Neural progenitor cell (in vitro differentiated cells): Measurements from ENCODE around the gene SCUBE3. TPM values are rescaled to one million over a fixed set of nuclear protein-coding genes. Genes with fewer than 3 reads are reported as not detected.

ENCODE experiments used
- DNase-seq: peaks from one replicate; pipeline ENCODE4 v3.0.0-alpha.2; 2016; ENCODE audit warnings: low spot score
- H2AFZ ChIP-seq: fragments of 200-600 bp; sonication (generic); replicated peaks from 2 replicates; pipeline ENCODE4 v1.6.1; 2016; ENCODE audit warnings: antibody characterized with exemption
- H3F3A ChIP-seq: fragments of 200-600 bp; sonication (generic); 2 replicates; pipeline ENCODE4 v1.6.1; 2016; ENCODE audit warnings: antibody characterized with exemption, low read depth
- H3K27ac ChIP-seq: fragments of 200-600 bp; sonication (generic); 2 replicates; pipeline ENCODE4 v1.5.1; 2016; ENCODE audit warnings: mild to moderate bottlenecking
- H3K27me3 ChIP-seq: fragments of 200-600 bp; sonication (generic); 2 replicates; pipeline ENCODE4 v1.6.1; 2016; ENCODE audit warnings: mild to moderate bottlenecking, moderate library complexity
- H3K36me3 ChIP-seq: fragments of 200-600 bp; sonication (generic); 2 replicates; pipeline ENCODE4 v1.5.1; 2016
- H3K4me1 ChIP-seq: fragments of 200-600 bp; sonication (generic); 2 replicates; pipeline ENCODE4 v1.6.1; 2016; ENCODE audit warnings: mixed run types
- H3K4me2 ChIP-seq: fragments of 200-600 bp; sonication (generic); 2 replicates; pipeline ENCODE4 v1.6.1; 2016
- H3K4me3 ChIP-seq: fragments of 200-600 bp; sonication (generic); 2 replicates; pipeline ENCODE4 v1.5.1; 2016
- H3K79me2 ChIP-seq: fragments of 200-600 bp; sonication (generic); 2 replicates; pipeline ENCODE4 v1.6.1; 2016; ENCODE audit warnings: low read depth
- H3K9ac ChIP-seq: fragments of 200-600 bp; sonication (generic); 2 replicates; pipeline ENCODE4 v1.6.1; 2016
- H3K9me3 ChIP-seq: fragments of 200-600 bp; sonication (generic); 2 replicates; pipeline ENCODE4 v1.5.1; 2016; ENCODE audit warnings: low read depth
- H4K20me1 ChIP-seq: fragments of 200-600 bp; sonication (generic); 2 replicates; pipeline ENCODE4 v1.6.1; 2016; ENCODE audit warnings: low read depth
- H3K27ac Mint-ChIP-seq: 3 replicates; pipeline ENCODE4 v1.8.0; 2021; ENCODE audit warnings: mixed read lengths
- H3K27me3 Mint-ChIP-seq: 2 replicates; pipeline ENCODE4 v1.8.0; 2022; ENCODE audit warnings: low read depth, mild to moderate bottlenecking, inconsistent platforms, moderate library complexity, mixed read lengths; ENCODE audit not compliant: insufficient read depth
- H3K36me3 Mint-ChIP-seq: 3 replicates; pipeline ENCODE4 v1.8.0; 2021; ENCODE audit warnings: mixed read lengths
- H3K4me1 Mint-ChIP-seq: 3 replicates; pipeline ENCODE4 v1.8.0; 2021; ENCODE audit warnings: mixed read lengths
- H3K4me3 Mint-ChIP-seq: 3 replicates; pipeline ENCODE4 v1.8.0; 2021; ENCODE audit warnings: mild to moderate bottlenecking, moderate library complexity, mixed read lengths
- H3K9me3 Mint-ChIP-seq: 3 replicates; pipeline ENCODE4 v1.8.0; 2020; ENCODE audit warnings: mixed read lengths
- EZH2 ChIP-seq: fragments of 200-600 bp; sonication (generic); IDR thresholded peaks from 2 replicates; pipeline ENCODE4 v1.6.1; 2017; ENCODE audit warnings: antibody characterized with exemption, mild to moderate bottlenecking, moderate library complexity
- EZH2phosphoT487 ChIP-seq: fragments of 200-600 bp; sonication (generic); IDR thresholded peaks from 2 replicates; pipeline ENCODE4 v1.6.1; 2017; ENCODE audit warnings: antibody characterized with exemption
- total RNA-seq: library from RNA; depleted of rRNA; stranded (reverse); fragments of >200 nt; gene quantifications from 2 replicates; pipeline ENCODE4 v1.2.3, GENCODE V29; 2015; ENCODE audit warnings: low replicate concordance
- TF ChIP-seq, protein P1 (sequence below): fragments of 200-600 bp; sonication (generic); IDR thresholded peaks from 2 replicates; pipeline ENCODE4 v1.5.1; 2017; ENCODE audit warnings: antibody characterized with exemption, mild to moderate bottlenecking

Gene SCUBE3
- total RNA-seq, 1 donor from 2014 or later = 11.4 TPM

DNA sequence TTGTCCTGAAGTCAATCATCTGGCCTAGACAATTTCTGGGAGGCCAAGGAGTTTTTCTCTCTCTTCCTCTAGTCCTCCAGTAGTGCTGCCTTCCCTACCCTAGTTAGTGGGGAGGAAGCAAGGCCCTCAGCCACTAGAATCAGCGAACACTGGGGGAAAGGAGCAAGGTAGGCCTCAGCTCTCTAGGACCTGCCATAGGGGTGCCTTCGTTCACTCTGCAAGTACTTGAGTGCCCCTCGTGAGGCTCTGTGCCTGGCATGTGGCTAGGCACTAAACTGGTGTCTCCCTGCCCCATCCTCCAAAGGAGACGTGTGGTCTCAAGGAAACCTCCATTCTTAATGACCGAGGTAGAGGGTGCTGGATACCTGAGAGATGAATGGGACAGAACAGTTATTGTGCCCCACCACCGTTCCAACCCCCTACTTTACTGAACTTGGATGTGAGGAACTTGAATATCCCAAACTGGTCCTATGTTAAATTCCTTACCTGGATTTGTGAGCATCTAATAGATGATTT, 84.9 kb downstream of the SCUBE3 start:
- no peak overlapping the region for H3K27ac Mint-ChIP-seq
- Histone ChIP-seq H4K20me1 (no peaks in the 10 kb centered on the region), H3K27me3 (no peaks in the 10 kb centered on the region), H3K4me2 (no peak overlapping the region), H3K79me2 (no peaks in the 10 kb centered on the region), H3K9ac (no peak overlapping the region), H3F3A (no peaks in the 10 kb centered on the region), H2AFZ (no peak overlapping the region), H3K36me3 (no peaks in the 10 kb centered on the region), H3K9me3 (no peaks in the 10 kb centered on the region), H3K4me1 (no peaks in the 10 kb centered on the region), H3K27ac (no peak overlapping the region), H3K4me3 (no peak overlapping the region)
- H3K4me3 Mint-ChIP-seq = no peak overlapping the region
- TF ChIP-seq EZH2phosphoT487 (no peak), EZH2 (no peak)
- TF ChIP-seq, protein P1, sequence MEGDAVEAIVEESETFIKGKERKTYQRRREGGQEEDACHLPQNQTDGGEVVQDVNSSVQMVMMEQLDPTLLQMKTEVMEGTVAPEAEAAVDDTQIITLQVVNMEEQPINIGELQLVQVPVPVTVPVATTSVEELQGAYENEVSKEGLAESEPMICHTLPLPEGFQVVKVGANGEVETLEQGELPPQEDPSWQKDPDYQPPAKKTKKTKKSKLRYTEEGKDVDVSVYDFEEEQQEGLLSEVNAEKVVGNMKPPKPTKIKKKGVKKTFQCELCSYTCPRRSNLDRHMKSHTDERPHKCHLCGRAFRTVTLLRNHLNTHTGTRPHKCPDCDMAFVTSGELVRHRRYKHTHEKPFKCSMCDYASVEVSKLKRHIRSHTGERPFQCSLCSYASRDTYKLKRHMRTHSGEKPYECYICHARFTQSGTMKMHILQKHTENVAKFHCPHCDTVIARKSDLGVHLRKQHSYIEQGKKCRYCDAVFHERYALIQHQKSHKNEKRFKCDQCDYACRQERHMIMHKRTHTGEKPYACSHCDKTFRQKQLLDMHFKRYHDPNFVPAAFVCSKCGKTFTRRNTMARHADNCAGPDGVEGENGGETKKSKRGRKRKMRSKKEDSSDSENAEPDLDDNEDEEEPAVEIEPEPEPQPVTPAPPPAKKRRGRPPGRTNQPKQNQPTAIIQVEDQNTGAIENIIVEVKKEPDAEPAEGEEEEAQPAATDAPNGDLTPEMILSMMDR = no peak
- no peak for DNase-seq
- H3K36me3 Mint-ChIP-seq = peaks cover 4% of the 10 kb centered on the region
- H3K4me1 Mint-ChIP-seq = peaks cover 16% of the 10 kb centered on the region
- no peaks in the 10 kb centered on the region for H3K9me3 Mint-ChIP-seq
- H3K27me3 Mint-ChIP-seq = peaks cover 2% of the 10 kb centered on the region

DNA sequence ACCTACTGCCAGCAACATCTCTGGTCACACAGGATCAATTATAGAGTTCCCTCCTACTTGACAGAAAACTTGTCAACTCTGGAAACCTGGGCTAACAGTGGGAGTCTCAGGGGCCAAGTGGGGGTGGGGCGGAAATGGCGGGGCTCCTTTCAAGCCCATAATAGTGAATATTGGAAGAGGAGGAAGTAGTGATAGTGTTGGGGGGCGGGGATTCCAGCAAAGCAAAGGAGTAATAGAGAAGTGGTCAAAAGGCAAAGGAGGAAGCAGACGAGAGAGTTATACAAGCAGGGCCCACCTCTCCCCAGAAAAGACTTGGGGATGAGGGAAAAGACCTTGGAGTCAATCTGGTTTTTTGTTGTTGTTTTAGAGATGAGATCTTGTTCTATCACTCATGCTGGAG, 85.9 kb downstream of the SCUBE3 start:
- no peaks in the 10 kb centered on the region for H3F3A ChIP-seq
- H3K9ac ChIP-seq = no peak overlapping the region
- H3K4me3 ChIP-seq = no peak overlapping the region
- no peaks in the 10 kb centered on the region for H3K9me3 ChIP-seq
- no peak overlapping the region for H3K27ac ChIP-seq
- H3K79me2 ChIP-seq = no peaks in the 10 kb centered on the region
- DNase-seq = no peak
- H3K9me3 Mint-ChIP-seq = no peaks in the 10 kb centered on the region
- no peaks in the 10 kb centered on the region for H3K4me1 ChIP-seq
- peaks cover 16% of the 10 kb centered on the region for H3K4me1 Mint-ChIP-seq
- no peaks in the 10 kb centered on the region for H3K36me3 ChIP-seq
- TF ChIP-seq EZH2 (no peak), EZH2phosphoT487 (no peak)
- TF ChIP-seq, protein P1 = no peak
- no peaks in the 10 kb centered on the region for H3K27me3 ChIP-seq
- no peaks in the 10 kb centered on the region for H3K36me3 Mint-ChIP-seq
- H3K27me3 Mint-ChIP-seq = peaks cover 2% of the 10 kb centered on the region
- no peak overlapping the region for H2AFZ ChIP-seq
- no peaks in the 10 kb centered on the region for H4K20me1 ChIP-seq
- no peak overlapping the region for H3K4me3 Mint-ChIP-seq
- H3K27ac Mint-ChIP-seq = no peak overlapping the region
- H3K4me2 ChIP-seq = no peak overlapping the region

DNA sequence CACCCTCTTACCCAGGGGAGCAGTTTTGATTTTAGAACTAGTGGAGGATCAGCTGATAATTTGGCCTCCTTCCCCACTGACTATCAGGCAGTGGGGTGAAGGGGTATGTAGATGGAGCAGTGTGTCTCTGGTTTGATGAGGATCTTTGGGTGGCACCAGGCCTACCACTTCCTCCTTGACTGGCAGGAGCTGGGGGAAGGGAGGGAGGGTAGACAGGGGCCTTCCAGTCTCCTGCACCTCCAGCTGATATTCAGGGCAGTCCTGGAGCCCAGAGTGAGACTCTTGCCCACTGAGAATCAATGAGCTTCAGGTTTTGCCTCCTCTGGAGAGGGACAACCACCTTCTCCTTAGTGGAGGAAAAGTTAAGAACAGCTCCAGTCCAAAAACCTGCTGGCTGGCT, 87.1 kb downstream of the SCUBE3 start:
- Mint-ChIP-seq H3K27me3 (peaks cover 2% of the 10 kb centered on the region), H3K36me3 (no peaks in the 10 kb centered on the region), H3K4me1 (peaks cover 16% of the 10 kb centered on the region)

More for the DNA sequence above, 87.1 kb downstream of the SCUBE3 start:
- Histone ChIP-seq H3K27me3 (no peaks in the 10 kb centered on the region), H4K20me1 (no peaks in the 10 kb centered on the region), H2AFZ (no peak overlapping the region), H3K79me2 (no peaks in the 10 kb centered on the region), H3K4me3 (no peak overlapping the region), H3K9ac (no peak overlapping the region), H3K27ac (no peak overlapping the region), H3K4me2 (no peak overlapping the region), H3K4me1 (no peaks in the 10 kb centered on the region), H3K9me3 (no peaks in the 10 kb centered on the region), H3K36me3 (no peaks in the 10 kb centered on the region), H3F3A (no peaks in the 10 kb centered on the region)
- Mint-ChIP-seq H3K9me3 (no peaks in the 10 kb centered on the region), H3K27ac (no peak overlapping the region), H3K4me3 (no peak overlapping the region)
- TF ChIP-seq EZH2phosphoT487 (no peak), EZH2 (no peak)
- TF ChIP-seq, protein P1 = no peak
- no peak for DNase-seq

Other genes starting within 250 kb of the SCUBE3 start
- gene TCP11, start 72.6 kb upstream of the SCUBE3 start, total RNA-seq = 0.25 TPM in 1 of 2 replicates, not detected in the other
- 14.8 and 27.0 TPM in 2 replicates for gene ZNF76, start 45.8 kb downstream of the SCUBE3 start, total RNA-seq
- 0.17 and 0.19 TPM in 2 replicates for gene DEF6, start 83.9 kb downstream of the SCUBE3 start, total RNA-seq
- 4.9 and 8.2 TPM in 2 replicates for gene PPARD, start 128.6 kb downstream of the SCUBE3 start, total RNA-seq
- 9.3 and 23.9 TPM in 2 replicates for gene FANCE, start 238.4 kb downstream of the SCUBE3 start, total RNA-seq